Breast epithelium (tissue), 4 donors: Measurements from ENCODE around the gene GFOD2. TPM values are rescaled to one million over a fixed set of nuclear protein-coding genes. Genes with fewer than 3 reads are reported as not detected.

Experiments used
- DNase-seq, 2 donors: peaks; one replicate each; pipeline ENCODE4 v3.0.0-alpha.2; 2019; ENCODE audit warnings: low spot score in 2 of 2
- H3K27ac ChIP-seq, 2 donors: fragments of 200-600 bp; sonication (generic) in 1 of 2; one replicate each; pipeline ENCODE4 v1.5.1; 2016 to 2019; ENCODE audit warnings: mild to moderate bottlenecking in 1 of 2
- H3K27me3 ChIP-seq, 2 donors: fragments of 200-600 bp; sonication (generic) in 1 of 2; one replicate each; pipeline versions ENCODE4 v1.5.1 to v1.6.0; 2017 to 2019; ENCODE audit warnings: control low read depth in 1 of 2, mild to moderate bottlenecking in 1 of 2
- H3K36me3 ChIP-seq: fragments of 200-600 bp; one replicate; pipeline ENCODE4 v1.5.1; 2019
- H3K4me1 ChIP-seq, 2 donors: fragments of 200-600 bp; sonication (generic); one replicate each; pipeline ENCODE4 v1.5.1; 2016 to 2019; ENCODE audit warnings: control low read depth in 1 of 2
- H3K4me3 ChIP-seq, 3 donors: fragments of 200-600 bp; sonication (generic); 1 replicate in 2 of 3; 2 replicates in 1 of 3; pipeline ENCODE4 v1.5.1; 2016 to 2019; ENCODE audit warnings: mild to moderate bottlenecking in 3 of 3, moderate library complexity in 2 of 3
- H3K9me3 ChIP-seq, 2 donors: fragments of 200-600 bp; sonication (generic) in 1 of 2; one replicate each; pipeline ENCODE4 v1.5.1; 2016 to 2019; ENCODE audit warnings: control low read depth in 1 of 2
- CTCF ChIP-seq, 3 donors: fragments of 450-650 bp; IDR thresholded peaks; one replicate each; pipeline ENCODE4 v1.5.1; 2016 to 2017; ENCODE audit warnings: antibody characterized with exemption in 3 of 3, mild to moderate bottlenecking in 3 of 3, moderate library complexity in 3 of 3
- POLR2A ChIP-seq: fragments of 450-650 bp; IDR thresholded peaks from one replicate; pipeline ENCODE4 v1.6.1; 2016; ENCODE audit warnings: antibody characterized with exemption, mild to moderate bottlenecking, moderate library complexity
- POLR2AphosphoS5 ChIP-seq, 3 donors: sonication (generic); formaldehyde crosslinking; IDR thresholded peaks; one replicate each; pipeline ENCODE4 v1.6.1; 2017; ENCODE audit warnings: antibody characterized with exemption in 3 of 3
- intact Hi-C: fragments of 100-400 bp; cut with DNase I; formaldehyde crosslinking; loops from one replicate; pipeline ENCODE4 v1.15.1; 2023; ENCODE audit warnings: low total_unique reads
- total RNA-seq, 3 donors: library from RNA; depleted of rRNA; stranded (reverse); fragments of >200 nt; gene quantifications; one replicate each; pipeline ENCODE4 v1.1.0, GENCODE V29; 2016

GFOD2 gene
- total RNA-seq, 3 donors from 2014 or later = 11.4 to 22.0 (median 21.4) TPM

- intact Hi-C loops = no loop called here
- Histone ChIP-seq H3K27ac (no peak overlapping the region), H3K4me1 (no peaks in the 10 kb centered on the region), H3K36me3 (no peaks in the 10 kb centered on the region), H3K9me3 (no peaks in the 10 kb centered on the region), H3K4me3 (no peak overlapping the region), H3K27me3 (no peaks in the 10 kb centered on the region)
- TF ChIP-seq CTCF (IDR thresholded peaks at IDR 0.05) (no peak), POLR2A (no peak), POLR2AphosphoS5 (IDR thresholded peaks at IDR 0.05) (no peak)
- no peak for DNase-seq
These were observed 5.4 kb downstream of the GFOD2 start for GRCh38 chr16:67713647-67714273.

- H3K36me3 ChIP-seq = no peaks in the 10 kb centered on the region
- no peak for DNase-seq
- H3K27ac ChIP-seq = no peak overlapping the region
- H3K4me3 ChIP-seq = no peak overlapping the region
- H3K9me3 ChIP-seq = no peaks in the 10 kb centered on the region
- no peaks in the 10 kb centered on the region for H3K4me1 ChIP-seq
- intact Hi-C loops = no loop called here
- no peak for TF ChIP-seq POLR2AphosphoS5 (IDR thresholded peaks at IDR 0.05)
- no peak for TF ChIP-seq CTCF (IDR thresholded peaks at IDR 0.05)
- TF ChIP-seq POLR2A = no peak
- no peaks in the 10 kb centered on the region for H3K27me3 ChIP-seq
These were observed 8.5 kb downstream of the GFOD2 start for GRCh38 chr16:67710607-67711006.

GRCh38 chr16:67709050-67709449 is 10.1 kb downstream of the GFOD2 start:
- no peaks in the 10 kb centered on the region for H3K27me3 ChIP-seq
- no peak for DNase-seq
- intact Hi-C loops = no loop called here

GRCh38 chr16:67708368-67708771 is 10.7 kb downstream of the GFOD2 start:
- Histone ChIP-seq H3K4me3 (no peak overlapping the region), H3K36me3 (no peaks in the 10 kb centered on the region), H3K27ac (no peak overlapping the region), H3K27me3 (no peaks in the 10 kb centered on the region), H3K4me1 (no peaks in the 10 kb centered on the region), H3K9me3 (no peaks in the 10 kb centered on the region)
- intact Hi-C loops = no loop called here
- TF ChIP-seq POLR2AphosphoS5 (IDR thresholded peaks at IDR 0.05) (no peak), POLR2A (no peak), CTCF (IDR thresholded peaks at IDR 0.05) (no peak)
- DNase-seq = no peak

More at GRCh38 chr16:67709050-67709449, 10.1 kb downstream of the GFOD2 start:
- Histone ChIP-seq H3K27ac (no peak overlapping the region), H3K36me3 (no peaks in the 10 kb centered on the region), H3K4me1 (no peaks in the 10 kb centered on the region), H3K4me3 (no peak overlapping the region), H3K9me3 (no peaks in the 10 kb centered on the region)
- no peak for TF ChIP-seq POLR2AphosphoS5 (IDR thresholded peaks at IDR 0.05)
- no peak for TF ChIP-seq POLR2A
- no peak for TF ChIP-seq CTCF (IDR thresholded peaks at IDR 0.05)

- H3K9me3 ChIP-seq = no peaks in the 10 kb centered on the region
- intact Hi-C loops = no loop called here
- H3K27me3 ChIP-seq = no peaks in the 10 kb centered on the region
- H3K4me3 ChIP-seq = no peak overlapping the region
- no peak overlapping the region for H3K27ac ChIP-seq
- no peaks in the 10 kb centered on the region for H3K36me3 ChIP-seq
- no peaks in the 10 kb centered on the region for H3K4me1 ChIP-seq
- TF ChIP-seq POLR2A (no peak), CTCF (IDR thresholded peaks at IDR 0.05) (no peak), POLR2AphosphoS5 (IDR thresholded peaks at IDR 0.05) (no peak)
- no peak for DNase-seq
These were observed 11.3 kb downstream of the GFOD2 start for GRCh38 chr16:67707790-67708189.
